ENCODE results near the gene GRIN2A. TPM values are rescaled to one million over a fixed set of nuclear protein-coding genes. Genes with fewer than 3 reads are reported as not detected.

Gene GRIN2A
- total and polyA plus RNA-seq, 2 experiments from 2014 or later: not detected

GRCh38 chr16:9738690-9739089 lies 443.5 kb downstream of the GRIN2A start:
- H3F3A ChIP-seq (ENCODE audit: insufficient read depth): no peaks in the 10 kb centered on the region
- no peaks in the 10 kb centered on the region for H3K9me3 ChIP-seq (ENCODE audit: low read depth)
- H4K20me1 ChIP-seq (ENCODE audit: insufficient read depth): no peaks in the 10 kb centered on the region
- H3K79me2 ChIP-seq (ENCODE audit: insufficient read depth): no peaks in the 10 kb centered on the region
- H3K4me3 ChIP-seq: no peak overlapping the region
- H3K36me3 ChIP-seq (ENCODE audit: low read depth): no peaks in the 10 kb centered on the region
- H3K9ac ChIP-seq: no peak overlapping the region
- no peak overlapping the region for H3K27ac ChIP-seq
- H3K27me3 ChIP-seq (replicated peaks; ENCODE audit: insufficient read depth): no peaks in the 10 kb centered on the region
- H3K4me2 ChIP-seq (ENCODE audit: unreplicated experiment): no peak overlapping the region
- TF ChIP-seq EZH2phosphoT487 (IDR thresholded peaks at IDR 0.05; ENCODE audit: insufficient read depth, low read depth): no peak
- TF ChIP-seq EZH2 (IDR thresholded peaks at IDR 0.05; ENCODE audit: insufficient read depth, poor library complexity, severe bottlenecking): no peak
- 29 to 30% methylated on average over 6 of the region's 6 CpGs for WGBS, 2 experiments (ENCODE audit: low coverage in 1 of 2, low lambda C conversion rate in 2 of 2, missing lambda C conversion rate in 2 of 2)
- in situ Hi-C loops (cut with MboI): no loop called here
- H3K9me2 ChIP-seq (ENCODE audit: insufficient read depth): no peaks in the 10 kb centered on the region
- no peaks in the 10 kb centered on the region for H3K4me1 ChIP-seq (ENCODE audit: insufficient read depth)
- DNase-seq: no peak
- no peak overlapping the region for H2AFZ ChIP-seq

- TF ChIP-seq EZH2phosphoT487 (IDR thresholded peaks at IDR 0.05; ENCODE audit: insufficient read depth, low read depth) (no peak), EZH2 (IDR thresholded peaks at IDR 0.05; ENCODE audit: insufficient read depth, poor library complexity, severe bottlenecking) (no peak)
- Histone ChIP-seq H3K4me1 (ENCODE audit: insufficient read depth) (no peaks in the 10 kb centered on the region), H3K36me3 (ENCODE audit: low read depth) (no peaks in the 10 kb centered on the region), H4K20me1 (ENCODE audit: insufficient read depth) (no peaks in the 10 kb centered on the region), H3K4me3 (no peak overlapping the region), H3K4me2 (ENCODE audit: unreplicated experiment) (no peak overlapping the region), H3K27me3 (replicated peaks; ENCODE audit: insufficient read depth) (no peaks in the 10 kb centered on the region), H2AFZ (no peak overlapping the region), H3F3A (ENCODE audit: insufficient read depth) (no peaks in the 10 kb centered on the region), H3K9ac (no peak overlapping the region), H3K79me2 (ENCODE audit: insufficient read depth) (no peaks in the 10 kb centered on the region), H3K9me3 (ENCODE audit: low read depth) (no peaks in the 10 kb centered on the region), H3K27ac (no peak overlapping the region), H3K9me2 (ENCODE audit: insufficient read depth) (no peaks in the 10 kb centered on the region)
- DNase-seq: no peak
- in situ Hi-C loops (cut with MboI): no loop called here
- WGBS, 2 experiments (ENCODE audit: low coverage in 1 of 2, low lambda C conversion rate in 2 of 2, missing lambda C conversion rate in 2 of 2): 12 to 17% methylated on average over 5 of the region's 5 CpGs
Observed at GRCh38 chr16:9736547-9736946, 445.7 kb downstream of the GRIN2A start.

GRCh38 chr16:9723136-9723535 lies 459.1 kb downstream of the GRIN2A start:
- no peak overlapping the region for H3K4me2 ChIP-seq (ENCODE audit: unreplicated experiment)
- H3K27me3 ChIP-seq (replicated peaks; ENCODE audit: insufficient read depth): no peaks in the 10 kb centered on the region
- in situ Hi-C loops (cut with MboI): no loop called here
- no peaks in the 10 kb centered on the region for H3K9me2 ChIP-seq (ENCODE audit: insufficient read depth)
- H3K27ac ChIP-seq: no peak overlapping the region
- no peaks in the 10 kb centered on the region for H3K9me3 ChIP-seq (ENCODE audit: low read depth)
- no peak for TF ChIP-seq EZH2 (IDR thresholded peaks at IDR 0.05; ENCODE audit: insufficient read depth, poor library complexity, severe bottlenecking)
- TF ChIP-seq EZH2phosphoT487 (IDR thresholded peaks at IDR 0.05; ENCODE audit: insufficient read depth, low read depth): no peak
- H3F3A ChIP-seq (ENCODE audit: insufficient read depth): no peaks in the 10 kb centered on the region
- no peaks in the 10 kb centered on the region for H3K4me1 ChIP-seq (ENCODE audit: insufficient read depth)
- H4K20me1 ChIP-seq (ENCODE audit: insufficient read depth): no peaks in the 10 kb centered on the region
- H3K36me3 ChIP-seq (ENCODE audit: low read depth): no peaks in the 10 kb centered on the region
- no peak overlapping the region for H2AFZ ChIP-seq
- H3K79me2 ChIP-seq (ENCODE audit: insufficient read depth): no peaks in the 10 kb centered on the region
- no peak overlapping the region for H3K9ac ChIP-seq
- DNase-seq: no peak
- no peak overlapping the region for H3K4me3 ChIP-seq

- Histone ChIP-seq H3K36me3 (ENCODE audit: low read depth) (no peaks in the 10 kb centered on the region), H4K20me1 (ENCODE audit: insufficient read depth) (no peaks in the 10 kb centered on the region), H3K27me3 (replicated peaks; ENCODE audit: insufficient read depth) (no peaks in the 10 kb centered on the region), H3K4me3 (no peak overlapping the region), H3F3A (ENCODE audit: insufficient read depth) (no peaks in the 10 kb centered on the region), H2AFZ (no peak overlapping the region), H3K4me1 (ENCODE audit: insufficient read depth) (no peaks in the 10 kb centered on the region), H3K79me2 (ENCODE audit: insufficient read depth) (no peaks in the 10 kb centered on the region), H3K27ac (no peak overlapping the region), H3K9me2 (ENCODE audit: insufficient read depth) (no peaks in the 10 kb centered on the region), H3K9me3 (ENCODE audit: low read depth) (no peaks in the 10 kb centered on the region), H3K4me2 (ENCODE audit: unreplicated experiment) (no peak overlapping the region), H3K9ac (no peak overlapping the region)
- in situ Hi-C loops (cut with MboI): no loop called here
- DNase-seq: no peak
- no peak for TF ChIP-seq EZH2 (IDR thresholded peaks at IDR 0.05; ENCODE audit: insufficient read depth, poor library complexity, severe bottlenecking)
- TF ChIP-seq EZH2phosphoT487 (IDR thresholded peaks at IDR 0.05; ENCODE audit: insufficient read depth, low read depth): no peak
- 19 to 28% methylated on average over 6 of the region's 6 CpGs for WGBS, 2 experiments (ENCODE audit: low coverage in 1 of 2, low lambda C conversion rate in 2 of 2, missing lambda C conversion rate in 2 of 2)
Observed at GRCh38 chr16:9713907-9714306, 468.3 kb downstream of the GRIN2A start.

DNA sequence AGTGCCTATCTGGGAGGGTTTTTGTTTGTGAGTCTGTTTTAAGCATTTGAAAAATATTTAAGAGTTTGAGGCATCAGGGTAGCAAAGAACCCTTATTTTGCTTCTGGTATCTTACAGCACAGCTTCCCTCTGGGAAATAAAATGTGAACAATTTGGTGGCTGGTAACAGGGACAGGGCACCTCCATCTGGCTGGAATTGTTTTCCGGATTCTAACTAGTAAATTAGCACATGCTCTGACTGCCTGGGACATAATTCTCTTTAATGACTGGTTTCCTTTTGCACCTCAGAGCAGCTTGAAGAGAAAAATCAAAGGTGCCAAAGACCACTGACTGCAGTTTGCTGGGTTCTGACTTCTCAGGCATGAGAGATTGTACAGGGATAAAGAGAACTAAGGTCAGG lies 469.1 kb downstream of the GRIN2A start:
- Histone ChIP-seq H4K20me1 (ENCODE audit: insufficient read depth) (no peaks in the 10 kb centered on the region), H2AFZ (no peak overlapping the region), H3K9me3 (ENCODE audit: low read depth) (no peaks in the 10 kb centered on the region), H3K27me3 (replicated peaks; ENCODE audit: insufficient read depth) (no peaks in the 10 kb centered on the region), H3K36me3 (ENCODE audit: low read depth) (no peaks in the 10 kb centered on the region), H3K9ac (no peak overlapping the region), H3K79me2 (ENCODE audit: insufficient read depth) (no peaks in the 10 kb centered on the region), H3K9me2 (ENCODE audit: insufficient read depth) (no peaks in the 10 kb centered on the region), H3K27ac (no peak overlapping the region), H3K4me3 (no peak overlapping the region), H3K4me2 (ENCODE audit: unreplicated experiment) (no peak overlapping the region), H3K4me1 (ENCODE audit: insufficient read depth) (no peaks in the 10 kb centered on the region), H3F3A (ENCODE audit: insufficient read depth) (no peaks in the 10 kb centered on the region)
- in situ Hi-C loops (cut with MboI): no loop called here
- TF ChIP-seq EZH2phosphoT487 (IDR thresholded peaks at IDR 0.05; ENCODE audit: insufficient read depth, low read depth) (no peak), EZH2 (IDR thresholded peaks at IDR 0.05; ENCODE audit: insufficient read depth, poor library complexity, severe bottlenecking) (no peak)
- 0 to 5% methylated on average over 1 of the region's 1 CpG for WGBS, 2 experiments (ENCODE audit: low coverage in 1 of 2, low lambda C conversion rate in 2 of 2, missing lambda C conversion rate in 2 of 2)
- DNase-seq: no peak

Data from GM23248 (cell line).